MM.1S (cell line): ENCODE data around the gene DIP2C.

ENCODE experiments used
- DNase-seq: peaks from one replicate; pipeline ENCODE4 v3.0.0-alpha.2; 2015
- H2AFZ ChIP-seq: fragments of 300-600 bp; sonication (generic); 2 replicates; pipeline ENCODE4 v1.6.0; 2016; ENCODE audit warnings: antibody characterized with exemption, low read length
- H3F3A ChIP-seq: fragments of 300-600 bp; sonication (generic); 2 replicates; pipeline ENCODE4 v1.6.1; 2016; ENCODE audit warnings: mild to moderate bottlenecking, antibody characterized with exemption, low read length, moderate library complexity, mixed read lengths; ENCODE audit not compliant: insufficient read depth
- H3K27ac ChIP-seq: fragments of 300-600 bp; sonication (generic); 2 replicates; pipeline ENCODE4 v1.5.1; 2016; ENCODE audit warnings: mild to moderate bottlenecking, low read length
- H3K27me3 ChIP-seq: fragments of 300-600 bp; sonication (generic); replicated peaks from 2 replicates; pipeline ENCODE4 v1.6.0; 2016; ENCODE audit warnings: low read length; ENCODE audit not compliant: insufficient read depth
- H3K36me3 ChIP-seq: fragments of 300-600 bp; sonication (generic); replicated peaks from 2 replicates; pipeline ENCODE4 v1.6.1; 2016; ENCODE audit warnings: mild to moderate bottlenecking, low read length, mixed read lengths; ENCODE audit not compliant: insufficient read depth
- H3K4me1 ChIP-seq: fragments of 300-600 bp; sonication (generic); 2 replicates; pipeline ENCODE4 v1.6.1; 2016; ENCODE audit warnings: low read length, mixed read lengths
- H3K4me2 ChIP-seq: fragments of 300-600 bp; sonication (generic); 2 replicates; pipeline ENCODE4 v1.6.0; 2016; ENCODE audit warnings: low read depth, low read length
- H3K4me3 ChIP-seq: fragments of 300-600 bp; sonication (generic); 2 replicates; pipeline ENCODE4 v1.5.1; 2016; ENCODE audit warnings: low read length, mixed read lengths
- H3K79me2 ChIP-seq: fragments of 300-600 bp; sonication (generic); 2 replicates; pipeline ENCODE4 v1.6.1; 2016; ENCODE audit warnings: mixed run types, low read length, mixed read lengths
- H3K9ac ChIP-seq: fragments of 300-600 bp; sonication (generic); 2 replicates; pipeline ENCODE4 v1.6.1; 2016; ENCODE audit warnings: low read length, mixed read lengths
- H3K9me2 ChIP-seq: fragments of 300-600 bp; sonication (generic); replicated peaks from 2 replicates; pipeline ENCODE4 v1.6.1; 2016; ENCODE audit warnings: mild to moderate bottlenecking, low read length, mixed read lengths; ENCODE audit not compliant: insufficient read depth
- H3K9me3 ChIP-seq: fragments of 300-600 bp; sonication (generic); replicated peaks from 2 replicates; pipeline ENCODE4 v1.6.1; 2016; ENCODE audit warnings: mild to moderate bottlenecking, low read length, mixed read lengths; ENCODE audit not compliant: insufficient read depth
- H4K20me1 ChIP-seq: fragments of 300-600 bp; sonication (generic); 2 replicates; pipeline ENCODE4 v1.6.1; 2016; ENCODE audit warnings: mild to moderate bottlenecking, low read length, moderate library complexity, mixed read lengths; ENCODE audit not compliant: insufficient read depth
- CTCF ChIP-seq: fragments of 300-600 bp; sonication (generic); IDR thresholded peaks from 2 replicates; pipeline ENCODE4 v1.5.1; 2016; ENCODE audit warnings: antibody characterized with exemption, low read length, mixed read lengths
- EZH2 ChIP-seq: fragments of 300-600 bp; sonication (generic); optimal IDR thresholded peaks from 2 replicates; pipeline ENCODE3; 2017; ENCODE audit warnings: low read depth, mild to moderate bottlenecking, antibody characterized with exemption, low read length, mixed read lengths
- EZH2phosphoT487 ChIP-seq: fragments of 300-600 bp; sonication (generic); IDR thresholded peaks from 2 replicates; pipeline ENCODE4 v1.6.1; 2018; ENCODE audit warnings: antibody characterized with exemption, low read length

The DIP2C gene

GRCh38 chr10:391847-392704, 297.4 kb downstream of the DIP2C start:
- Histone ChIP-seq H3K9ac (no peak overlapping the region), H2AFZ (no peak overlapping the region), H3K27me3 (no peaks in the 10 kb centered on the region), H3K79me2 (no peaks in the 10 kb centered on the region), H3K36me3 (no peaks in the 10 kb centered on the region), H3K9me3 (no peaks in the 10 kb centered on the region), H3F3A (no peaks in the 10 kb centered on the region), H4K20me1 (no peaks in the 10 kb centered on the region), H3K4me3 (no peak overlapping the region), H3K9me2 (no peaks in the 10 kb centered on the region), H3K27ac (no peak overlapping the region), H3K4me1 (no peaks in the 10 kb centered on the region), H3K4me2 (no peak overlapping the region)
- DNase-seq: no peak
- TF ChIP-seq EZH2 (no peak), CTCF (no peak)

- no peaks in the 10 kb centered on the region for H3K79me2 ChIP-seq
- no peak overlapping the region for H2AFZ ChIP-seq
- H3K36me3 ChIP-seq: no peaks in the 10 kb centered on the region
- no peaks in the 10 kb centered on the region for H4K20me1 ChIP-seq
- H3F3A ChIP-seq: no peaks in the 10 kb centered on the region
- no peak overlapping the region for H3K27ac ChIP-seq
- TF ChIP-seq CTCF (no peak), EZH2phosphoT487 (no peak), EZH2 (no peak)
- H3K9me2 ChIP-seq: no peaks in the 10 kb centered on the region
- H3K4me2 ChIP-seq: no peak overlapping the region
- no peaks in the 10 kb centered on the region for H3K27me3 ChIP-seq
- no peaks in the 10 kb centered on the region for H3K9me3 ChIP-seq
- no peak overlapping the region for H3K9ac ChIP-seq
- no peak overlapping the region for H3K4me3 ChIP-seq
- no peaks in the 10 kb centered on the region for H3K4me1 ChIP-seq
- DNase-seq: no peak
Observed at GRCh38 chr10:391305-391704, 298.2 kb downstream of the DIP2C start.

- H3K36me3 ChIP-seq: no peaks in the 10 kb centered on the region
- no peak overlapping the region for H3K9ac ChIP-seq
- no peaks in the 10 kb centered on the region for H3F3A ChIP-seq
- H3K4me2 ChIP-seq: no peak overlapping the region
- H3K27ac ChIP-seq: no peak overlapping the region
- H3K9me2 ChIP-seq: no peaks in the 10 kb centered on the region
- H2AFZ ChIP-seq: no peak overlapping the region
- no peaks in the 10 kb centered on the region for H3K4me1 ChIP-seq
- H3K4me3 ChIP-seq: no peak overlapping the region
- no peaks in the 10 kb centered on the region for H3K79me2 ChIP-seq
- no peak for DNase-seq
- TF ChIP-seq EZH2phosphoT487: no peak
- no peak for TF ChIP-seq EZH2
- TF ChIP-seq CTCF: no peak
- H3K27me3 ChIP-seq: no peaks in the 10 kb centered on the region
- no peaks in the 10 kb centered on the region for H3K9me3 ChIP-seq
- H4K20me1 ChIP-seq: no peaks in the 10 kb centered on the region
Observed at GRCh38 chr10:390449-391100, 298.9 kb downstream of the DIP2C start.
